GM12801 (cell line): Measurements from ENCODE around the gene RIPK3.

Experiments used
- TF ChIP-seq, protein P1 (sequence below): IDR thresholded peaks from one replicate; pipeline ENCODE4 v1.5.1; 2011; ENCODE audit warnings: control low read depth; ENCODE audit not compliant: insufficient read length; ENCODE audit errors: extremely low read depth

Gene RIPK3

DNA sequence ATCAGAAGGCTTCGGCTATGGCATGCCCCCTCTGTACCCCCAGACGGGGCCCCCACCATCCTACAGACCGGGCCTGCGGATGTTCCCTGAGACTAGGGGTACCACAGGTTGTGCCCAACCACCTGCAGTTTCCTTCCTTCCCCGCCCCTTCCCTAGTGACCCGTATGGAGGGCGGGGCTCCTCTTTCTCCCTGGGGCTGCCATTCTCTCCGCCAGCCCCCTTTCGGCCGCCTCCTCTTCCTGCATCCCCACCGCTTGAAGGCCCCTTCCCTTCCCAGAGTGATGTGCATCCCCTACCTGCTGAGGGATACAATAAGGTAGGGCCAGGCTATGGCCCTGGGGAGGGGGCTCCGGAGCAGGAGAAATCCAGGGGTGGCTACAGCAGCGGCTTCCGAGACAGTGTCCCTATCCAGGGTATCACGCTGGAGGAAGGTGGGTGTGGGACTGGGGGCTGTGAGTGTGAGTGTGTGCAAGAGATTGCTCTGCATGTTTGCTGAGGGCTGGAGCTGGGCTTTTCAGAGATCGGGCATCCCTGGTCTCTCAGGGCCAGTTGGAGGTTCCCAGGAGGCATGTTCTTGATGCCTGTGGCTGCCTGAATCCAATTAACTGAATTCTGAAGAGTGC, 36.8 kb upstream of the RIPK3 start:
- TF ChIP-seq, protein P1, sequence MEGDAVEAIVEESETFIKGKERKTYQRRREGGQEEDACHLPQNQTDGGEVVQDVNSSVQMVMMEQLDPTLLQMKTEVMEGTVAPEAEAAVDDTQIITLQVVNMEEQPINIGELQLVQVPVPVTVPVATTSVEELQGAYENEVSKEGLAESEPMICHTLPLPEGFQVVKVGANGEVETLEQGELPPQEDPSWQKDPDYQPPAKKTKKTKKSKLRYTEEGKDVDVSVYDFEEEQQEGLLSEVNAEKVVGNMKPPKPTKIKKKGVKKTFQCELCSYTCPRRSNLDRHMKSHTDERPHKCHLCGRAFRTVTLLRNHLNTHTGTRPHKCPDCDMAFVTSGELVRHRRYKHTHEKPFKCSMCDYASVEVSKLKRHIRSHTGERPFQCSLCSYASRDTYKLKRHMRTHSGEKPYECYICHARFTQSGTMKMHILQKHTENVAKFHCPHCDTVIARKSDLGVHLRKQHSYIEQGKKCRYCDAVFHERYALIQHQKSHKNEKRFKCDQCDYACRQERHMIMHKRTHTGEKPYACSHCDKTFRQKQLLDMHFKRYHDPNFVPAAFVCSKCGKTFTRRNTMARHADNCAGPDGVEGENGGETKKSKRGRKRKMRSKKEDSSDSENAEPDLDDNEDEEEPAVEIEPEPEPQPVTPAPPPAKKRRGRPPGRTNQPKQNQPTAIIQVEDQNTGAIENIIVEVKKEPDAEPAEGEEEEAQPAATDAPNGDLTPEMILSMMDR = no peak

DNA sequence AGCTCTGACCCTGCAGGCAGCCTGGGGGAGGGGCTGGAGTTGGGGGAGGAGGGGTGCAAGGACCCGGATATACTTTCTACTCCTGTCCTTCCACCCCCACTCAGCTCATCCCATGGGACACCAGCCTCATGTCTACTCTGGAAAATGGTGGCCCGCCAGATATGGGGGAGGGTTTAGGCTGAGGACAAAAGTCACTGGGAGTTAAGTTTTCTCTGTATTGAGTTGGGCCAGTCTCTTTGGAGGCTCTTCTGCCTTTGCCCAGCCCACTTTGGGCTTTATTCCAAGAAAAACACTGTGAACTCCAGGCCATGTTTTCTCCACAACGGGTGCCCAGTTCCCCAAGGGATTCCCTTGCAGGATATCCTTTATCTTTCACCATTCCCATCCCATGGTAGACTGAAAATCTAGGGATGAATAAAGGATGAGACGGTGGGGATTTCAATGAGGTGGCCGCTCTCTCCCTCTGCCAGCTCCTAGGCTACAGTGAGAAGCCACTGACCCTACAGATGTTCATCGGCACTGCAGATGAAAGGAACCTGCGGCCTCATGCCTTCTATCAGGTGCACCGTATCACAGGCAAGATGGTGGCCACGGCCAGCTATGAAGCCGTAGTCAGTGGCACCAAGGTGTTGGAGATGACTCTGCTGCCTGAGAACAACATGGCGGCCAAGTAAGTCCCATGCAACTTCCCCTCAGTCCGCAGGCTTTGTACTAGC, 33.1 kb upstream of the RIPK3 start:
- TF ChIP-seq, protein P1 = no peak

DNA sequence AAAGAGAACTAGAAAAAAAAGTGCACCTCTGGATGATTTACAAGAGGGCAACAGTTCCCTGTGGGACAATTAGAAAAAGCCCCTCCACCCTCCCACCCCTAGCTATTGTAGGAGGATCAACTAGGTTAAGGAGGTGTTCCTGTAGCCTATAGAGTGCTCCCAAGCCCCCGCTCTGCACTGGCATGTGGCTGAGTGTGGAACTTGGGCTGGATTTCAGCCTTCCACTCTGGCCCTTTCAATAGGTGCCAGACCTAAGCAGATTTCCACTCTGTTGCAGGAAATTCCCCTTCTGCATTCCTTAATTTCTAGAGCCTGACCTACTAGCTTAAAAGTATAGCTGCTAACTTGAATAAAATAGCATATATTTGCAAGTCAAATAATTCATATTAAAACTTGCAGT, 31.0 kb upstream of the RIPK3 start:
- TF ChIP-seq, protein P1 = no peak

DNA sequence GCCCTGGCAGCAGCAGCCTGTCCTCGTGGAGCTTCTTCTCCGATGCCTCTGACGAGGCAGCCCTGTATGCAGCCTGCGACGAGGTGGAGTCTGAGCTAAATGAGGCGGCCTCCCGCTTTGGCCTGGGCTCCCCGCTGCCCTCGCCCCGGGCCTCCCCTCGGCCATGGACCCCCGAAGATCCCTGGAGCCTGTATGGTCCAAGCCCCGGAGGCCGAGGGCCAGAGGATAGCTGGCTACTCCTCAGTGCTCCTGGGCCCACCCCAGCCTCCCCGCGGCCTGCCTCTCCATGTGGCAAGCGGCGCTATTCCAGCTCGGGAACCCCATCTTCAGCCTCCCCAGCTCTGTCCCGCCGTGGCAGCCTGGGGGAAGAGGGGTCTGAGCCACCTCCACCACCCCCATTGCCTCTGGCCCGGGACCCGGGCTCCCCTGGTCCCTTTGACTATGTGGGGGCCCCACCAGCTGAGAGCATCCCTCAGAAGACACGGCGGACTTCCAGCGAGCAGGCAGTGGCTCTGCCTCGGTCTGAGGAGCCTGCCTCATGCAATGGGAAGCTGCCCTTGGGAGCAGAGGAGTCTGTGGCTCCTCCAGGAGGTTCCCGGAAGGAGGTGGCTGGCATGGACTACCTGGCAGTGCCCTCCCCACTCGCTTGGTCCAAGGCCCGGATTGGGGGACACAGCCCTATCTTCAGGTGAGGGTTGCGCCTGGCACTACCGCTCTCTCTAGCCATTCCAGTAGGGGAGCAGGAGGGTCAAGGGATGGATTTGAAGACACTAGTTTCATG, 30.3 kb upstream of the RIPK3 start:
- TF ChIP-seq, protein P1 = no peak

DNA sequence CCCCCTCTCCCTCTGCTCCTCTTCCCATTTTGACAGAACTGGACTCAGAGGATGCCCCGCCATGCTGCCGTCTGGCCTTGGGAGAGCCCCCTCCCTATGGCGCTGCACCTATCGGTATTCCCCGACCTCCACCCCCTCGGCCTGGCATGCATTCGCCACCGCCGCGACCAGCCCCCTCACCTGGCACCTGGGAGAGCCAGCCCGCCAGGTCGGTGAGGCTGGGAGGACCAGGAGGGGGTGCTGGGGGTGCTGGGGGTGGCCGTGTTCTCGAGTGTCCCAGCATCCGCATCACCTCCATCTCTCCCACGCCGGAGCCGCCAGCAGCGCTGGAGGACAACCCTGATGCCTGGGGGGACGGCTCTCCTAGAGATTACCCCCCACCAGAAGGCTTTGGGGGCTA, 29.7 kb upstream of the RIPK3 start:
- TF ChIP-seq, protein P1 = no peak

DNA sequence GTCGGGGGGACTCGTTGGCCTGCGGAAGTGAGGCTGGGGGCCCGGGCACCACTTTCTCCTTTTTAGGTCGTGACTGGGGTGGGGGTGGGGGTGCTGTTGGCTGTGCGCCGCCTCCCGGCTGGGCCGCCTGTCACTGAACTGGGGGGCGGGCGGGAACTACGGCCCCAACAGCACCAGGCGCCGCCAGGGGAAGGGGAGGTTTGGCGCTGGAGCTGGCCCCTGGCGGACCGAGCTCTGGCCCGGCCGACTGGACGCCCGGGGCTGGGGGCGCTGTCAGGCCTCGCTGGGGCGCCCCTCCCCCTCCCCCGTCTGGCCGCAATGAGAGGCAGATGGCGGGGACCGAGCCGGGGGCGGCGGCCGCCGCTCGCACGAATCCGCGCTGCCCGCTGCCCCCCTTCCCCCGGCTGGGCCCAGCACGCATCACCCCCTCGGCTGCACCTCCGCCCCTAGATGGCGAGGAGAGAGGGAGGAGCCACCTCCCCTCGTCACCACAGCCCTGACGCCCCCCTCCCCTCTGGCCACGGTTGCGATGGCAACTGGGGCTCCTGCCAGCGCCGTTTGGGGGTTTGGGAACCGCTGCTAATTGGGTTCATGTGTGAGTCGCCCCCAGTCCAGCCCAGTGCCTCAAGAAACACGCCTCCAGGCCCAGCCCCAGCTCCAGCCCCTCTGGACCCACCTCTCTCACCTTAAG, 28.9 kb upstream of the RIPK3 start:
- TF ChIP-seq, protein P1 = no peak

DNA sequence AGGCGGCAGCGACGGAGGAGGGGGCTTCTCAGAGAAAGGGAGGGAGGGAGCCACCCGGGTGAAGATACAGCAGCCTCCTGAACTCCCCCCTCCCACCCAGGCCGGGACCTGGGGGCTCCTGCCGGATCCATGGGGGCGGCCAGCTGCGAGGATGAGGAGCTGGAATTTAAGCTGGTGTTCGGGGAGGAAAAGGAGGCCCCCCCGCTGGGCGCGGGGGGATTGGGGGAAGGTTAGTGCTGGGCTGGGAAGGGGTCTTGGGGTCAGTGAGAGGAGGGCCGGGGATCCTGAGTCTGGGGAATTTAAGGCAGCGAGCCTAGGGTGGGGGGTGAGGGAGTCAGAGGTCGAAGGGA, 28.4 kb upstream of the RIPK3 start:
- TF ChIP-seq, protein P1 = no peak
